Measurements from ENCODE around the gene CTSZ. TPM values are rescaled to one million over a fixed set of nuclear protein-coding genes. Genes with fewer than 3 reads are reported as not detected.

Gene CTSZ
- total RNA-seq, 4 donors from 2014 or later, result 152 to 256 (median 212) TPM

DNA sequence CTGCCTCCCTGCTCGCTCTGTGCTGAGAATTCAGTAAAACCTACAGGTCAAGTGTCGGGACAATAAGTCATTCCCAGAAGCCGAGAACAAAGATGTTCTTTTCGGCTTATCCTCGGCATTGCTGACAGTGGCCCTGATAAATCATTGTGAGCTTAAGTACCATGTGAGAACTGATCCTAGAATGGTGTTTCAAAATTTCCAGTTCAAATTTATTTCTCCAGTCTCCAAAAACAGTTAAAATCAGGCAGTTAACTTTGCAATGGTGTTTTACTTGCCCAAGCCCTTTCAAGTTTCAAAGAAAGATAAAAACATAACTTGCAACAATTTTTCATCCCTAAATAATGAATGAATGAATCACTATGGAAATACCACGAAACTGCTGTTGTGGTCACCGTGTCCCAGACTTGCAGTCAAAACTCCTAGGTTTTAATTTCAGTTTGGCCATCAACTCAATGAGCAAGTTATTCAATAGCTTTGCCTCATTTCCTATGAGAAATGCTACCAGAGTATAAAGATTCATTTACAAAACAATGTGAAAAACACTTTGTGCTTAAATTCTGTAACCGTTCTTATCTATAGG lies 20.8 kb upstream of the CTSZ start:
- H3K27ac ChIP-seq, result peak overlapping the region in 1 of 3 donors; percentile 4
- peaks cover 38 to 45% of the 10 kb centered on the region in 2 donors for H3K36me3 ChIP-seq
- no peak for DNase-seq
- WGBS, 2 donors, result 83 to 86% methylated on average over 8 of the region's 8 CpGs
- H3K4me3 ChIP-seq (replicated peaks in 1 of 3), result no peak overlapping the region
- peaks cover 29 to 34% of the 10 kb centered on the region in 2 donors for H3K4me1 ChIP-seq
- intact Hi-C loops (cut with DNase I), result no loop called here
- H3K27me3 ChIP-seq, result no peaks in the 10 kb centered on the region
- TF ChIP-seq, protein P1, sequence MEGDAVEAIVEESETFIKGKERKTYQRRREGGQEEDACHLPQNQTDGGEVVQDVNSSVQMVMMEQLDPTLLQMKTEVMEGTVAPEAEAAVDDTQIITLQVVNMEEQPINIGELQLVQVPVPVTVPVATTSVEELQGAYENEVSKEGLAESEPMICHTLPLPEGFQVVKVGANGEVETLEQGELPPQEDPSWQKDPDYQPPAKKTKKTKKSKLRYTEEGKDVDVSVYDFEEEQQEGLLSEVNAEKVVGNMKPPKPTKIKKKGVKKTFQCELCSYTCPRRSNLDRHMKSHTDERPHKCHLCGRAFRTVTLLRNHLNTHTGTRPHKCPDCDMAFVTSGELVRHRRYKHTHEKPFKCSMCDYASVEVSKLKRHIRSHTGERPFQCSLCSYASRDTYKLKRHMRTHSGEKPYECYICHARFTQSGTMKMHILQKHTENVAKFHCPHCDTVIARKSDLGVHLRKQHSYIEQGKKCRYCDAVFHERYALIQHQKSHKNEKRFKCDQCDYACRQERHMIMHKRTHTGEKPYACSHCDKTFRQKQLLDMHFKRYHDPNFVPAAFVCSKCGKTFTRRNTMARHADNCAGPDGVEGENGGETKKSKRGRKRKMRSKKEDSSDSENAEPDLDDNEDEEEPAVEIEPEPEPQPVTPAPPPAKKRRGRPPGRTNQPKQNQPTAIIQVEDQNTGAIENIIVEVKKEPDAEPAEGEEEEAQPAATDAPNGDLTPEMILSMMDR (IDR thresholded peaks at IDR 0.05), result no peak
- TF ChIP-seq POLR2A (IDR thresholded peaks at IDR 0.05), result no peak
- H3K9me3 ChIP-seq, result no peaks in the 10 kb centered on the region

DNA sequence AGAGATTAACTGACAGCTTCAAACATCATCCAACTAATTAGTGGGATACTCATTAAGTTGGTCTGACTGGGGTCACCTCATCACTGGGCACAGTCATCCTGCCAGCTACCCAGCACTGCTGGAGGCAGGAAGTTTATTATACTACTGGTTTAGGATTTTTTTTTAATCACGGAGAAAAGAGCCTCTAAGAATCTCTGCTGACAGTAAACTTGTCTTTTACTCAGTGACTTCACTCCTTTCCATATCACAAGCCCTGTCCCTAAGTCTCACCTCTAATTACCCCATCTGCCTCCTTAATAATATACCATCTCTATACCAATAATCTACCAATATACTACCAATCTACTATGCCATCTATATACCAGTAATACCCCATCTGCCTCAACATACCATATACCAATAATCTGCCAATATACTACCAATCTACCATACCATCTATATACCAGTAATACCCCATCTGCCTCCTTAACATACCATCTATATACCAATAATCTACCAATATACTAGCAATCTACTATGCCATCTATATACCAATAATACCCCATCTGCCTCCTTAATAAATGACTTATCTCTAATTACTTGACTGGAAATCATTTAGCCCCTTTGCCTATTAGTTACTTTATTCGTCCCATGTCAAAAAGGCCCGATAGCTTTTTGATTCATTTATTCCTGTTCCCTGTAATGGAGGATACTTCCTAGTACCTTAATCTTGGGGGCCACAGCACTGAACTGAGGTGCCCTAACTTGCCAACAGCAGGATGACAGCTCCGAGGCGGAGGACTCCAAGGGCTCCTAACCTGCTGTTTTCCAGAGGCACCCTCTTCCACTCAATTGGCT lies 20.1 kb upstream of the CTSZ start:
- 83 to 87% methylated on average over 5 of the region's 5 CpGs for WGBS, 2 donors
- Histone ChIP-seq H3K4me3 (replicated peaks in 1 of 3) (no peak overlapping the region), H3K36me3 (peaks cover 45 to 47% of the 10 kb centered on the region in 2 donors), H3K27me3 (no peaks in the 10 kb centered on the region), H3K9me3 (no peaks in the 10 kb centered on the region), H3K4me1 (peaks cover 29 to 34% of the 10 kb centered on the region in 2 donors), H3K27ac (peak overlapping the region in 1 of 3 donors; percentile 4)
- no peak for TF ChIP-seq POLR2A (IDR thresholded peaks at IDR 0.05)
- TF ChIP-seq, protein P1 (IDR thresholded peaks at IDR 0.05), result no peak
- intact Hi-C loops (cut with DNase I), result no loop called here
- DNase-seq, result no peak

DNA sequence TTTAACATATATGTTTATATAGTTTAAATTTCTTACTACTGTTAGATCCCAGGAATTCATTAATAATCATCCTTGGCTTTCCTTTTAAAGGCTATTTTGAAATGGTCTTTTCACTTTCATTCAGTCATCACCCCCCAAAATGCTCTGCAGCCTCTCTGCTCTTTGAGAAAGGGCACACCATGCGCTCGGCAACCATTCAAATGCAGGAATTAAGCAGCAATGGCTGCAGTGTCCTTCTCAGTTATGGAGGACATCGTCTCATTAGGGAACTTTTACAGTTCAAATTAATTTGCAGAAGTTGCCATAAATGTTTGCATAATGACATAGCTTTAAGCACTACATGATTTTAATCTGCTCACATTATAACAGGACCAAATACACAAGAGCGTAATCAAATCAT lies 18.5 kb upstream of the CTSZ start:
- DNase-seq, result no peak
- no peak overlapping the region for H3K4me3 ChIP-seq (replicated peaks in 1 of 3)
- H3K27me3 ChIP-seq, result no peaks in the 10 kb centered on the region
- TF ChIP-seq POLR2A (IDR thresholded peaks at IDR 0.05), result no peak
- TF ChIP-seq, protein P1 (IDR thresholded peaks at IDR 0.05), result no peak
- H3K27ac ChIP-seq, result no peak overlapping the region
- 96% methylated on average over 4 of the region's 4 CpGs for WGBS, 2 donors
- peaks cover 20 to 25% of the 10 kb centered on the region in 2 donors for H3K4me1 ChIP-seq
- H3K36me3 ChIP-seq, result peaks cover 46 to 47% of the 10 kb centered on the region in 2 donors
- intact Hi-C loops (cut with DNase I), result no loop called here
- no peaks in the 10 kb centered on the region for H3K9me3 ChIP-seq

DNA sequence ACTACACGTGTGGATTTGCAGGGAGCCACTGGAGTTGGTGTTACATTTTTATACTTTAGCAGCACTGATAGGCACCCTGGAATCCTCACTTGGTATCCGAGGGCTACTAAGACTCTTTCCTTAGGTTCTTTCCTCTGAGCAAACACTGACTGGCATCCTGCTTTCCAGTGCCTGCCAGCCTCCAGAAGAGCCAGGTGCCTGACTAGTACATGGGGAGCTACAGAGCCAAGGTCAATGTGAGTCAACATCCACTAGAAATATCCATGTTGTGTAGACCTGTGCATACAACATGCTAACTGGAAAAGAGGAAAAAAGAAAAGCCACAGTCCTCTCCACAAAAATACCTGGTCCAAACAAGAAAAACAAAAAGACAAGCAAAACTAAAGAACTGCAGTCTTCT lies 18.0 kb upstream of the CTSZ start:
- no peak overlapping the region for H3K4me3 ChIP-seq (replicated peaks in 1 of 3)
- TF ChIP-seq, protein P1 (IDR thresholded peaks at IDR 0.05), result no peak
- TF ChIP-seq POLR2A (IDR thresholded peaks at IDR 0.05), result no peak
- peaks cover 46% of the 10 kb centered on the region in 2 donors for H3K36me3 ChIP-seq
- DNase-seq, result no peak
- H3K4me1 ChIP-seq, result peaks cover 16 to 21% of the 10 kb centered on the region in 2 donors
- intact Hi-C loops (cut with DNase I), result no loop called here
- no peaks in the 10 kb centered on the region for H3K9me3 ChIP-seq
- WGBS, 2 donors, result 71 to 94% methylated on average over 2 of the region's 2 CpGs
- H3K27ac ChIP-seq, result no peak overlapping the region
- no peaks in the 10 kb centered on the region for H3K27me3 ChIP-seq

DNA sequence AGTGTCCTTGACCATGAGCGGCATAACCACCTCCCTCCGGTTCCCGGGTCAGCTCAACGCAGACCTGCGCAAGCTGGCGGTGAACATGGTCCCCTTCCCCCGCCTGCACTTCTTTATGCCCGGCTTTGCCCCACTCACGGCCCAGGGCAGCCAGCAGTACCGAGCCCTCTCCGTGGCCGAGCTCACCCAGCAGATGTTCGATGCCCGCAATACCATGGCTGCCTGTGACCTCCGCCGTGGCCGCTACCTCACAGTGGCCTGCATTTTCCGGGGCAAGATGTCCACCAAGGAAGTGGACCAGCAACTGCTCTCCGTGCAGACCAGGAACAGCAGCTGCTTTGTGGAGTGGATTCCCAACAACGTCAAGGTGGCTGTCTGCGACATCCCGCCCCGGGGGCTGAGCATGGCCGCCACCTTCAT lies 17.1 kb upstream of the CTSZ start:
- H3K9me3 ChIP-seq, result no peaks in the 10 kb centered on the region
- H3K27me3 ChIP-seq, result no peaks in the 10 kb centered on the region
- peaks cover 10 to 13% of the 10 kb centered on the region in 2 donors for H3K4me1 ChIP-seq
- intact Hi-C loops (cut with DNase I), result no loop called here
- peaks cover 43 to 44% of the 10 kb centered on the region in 2 donors for H3K36me3 ChIP-seq
- WGBS, 2 donors, result 93 to 96% methylated on average over 24 of the region's 24 CpGs
- no peak overlapping the region for H3K27ac ChIP-seq
- no peak overlapping the region for H3K4me3 ChIP-seq (replicated peaks in 1 of 3)
- no peak for DNase-seq
- no peak for TF ChIP-seq POLR2A (IDR thresholded peaks at IDR 0.05)
- TF ChIP-seq, protein P1 (IDR thresholded peaks at IDR 0.05), result no peak
